ENCODE measurements around the gene TNRC6B. TPM values are rescaled to one million over a fixed set of nuclear protein-coding genes. Genes with fewer than 3 reads are reported as not detected.
A peak's percentile ranks its signal among the peaks of the same experiment; 100 is the strongest.
"Not testable (repeated sequence)": the region's sequence is repeated elsewhere in the genome, so short reads cannot be mapped to it uniquely, and the experiment has no call there.

The TNRC6B gene
- total RNA-seq, 2 experiments from 2014 or later: 40.0 to 72.5 TPM

DNA sequence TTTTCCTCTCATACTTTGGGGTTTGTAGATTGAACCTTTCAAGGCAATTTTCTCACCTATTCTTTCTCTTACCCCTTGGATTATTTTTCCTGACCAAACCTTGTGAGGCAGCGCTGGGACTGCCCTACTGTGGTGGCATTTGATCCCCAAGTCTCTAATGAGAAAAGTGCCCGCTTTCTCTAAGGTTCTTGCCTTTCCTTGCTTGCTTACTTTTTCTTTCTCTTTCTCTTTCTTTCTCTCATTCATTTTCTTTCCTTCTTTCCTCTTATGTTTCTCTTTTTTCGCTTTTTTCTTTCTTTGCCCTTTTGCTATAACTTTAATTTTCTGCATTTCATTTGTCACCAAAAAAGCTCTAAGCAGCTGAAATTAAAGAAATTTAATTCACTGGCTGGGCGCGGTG lies 127.9 kb downstream of the TNRC6B start:
- no peak for DNase-seq
- no peak for ATAC-seq
- Mint-ChIP-seq H3K4me1 (peaks cover 28% of the 10 kb centered on the region), H3K36me3 (peaks cover 41% of the 10 kb centered on the region), H3K4me3 (no peak overlapping the region), H3K27me3 (no peaks in the 10 kb centered on the region), H3K9me3 (ENCODE audit: low read depth) (no peaks in the 10 kb centered on the region), H3K27ac (no peak overlapping the region)
- CTCF ChIA-PET: no interaction called here

DNA sequence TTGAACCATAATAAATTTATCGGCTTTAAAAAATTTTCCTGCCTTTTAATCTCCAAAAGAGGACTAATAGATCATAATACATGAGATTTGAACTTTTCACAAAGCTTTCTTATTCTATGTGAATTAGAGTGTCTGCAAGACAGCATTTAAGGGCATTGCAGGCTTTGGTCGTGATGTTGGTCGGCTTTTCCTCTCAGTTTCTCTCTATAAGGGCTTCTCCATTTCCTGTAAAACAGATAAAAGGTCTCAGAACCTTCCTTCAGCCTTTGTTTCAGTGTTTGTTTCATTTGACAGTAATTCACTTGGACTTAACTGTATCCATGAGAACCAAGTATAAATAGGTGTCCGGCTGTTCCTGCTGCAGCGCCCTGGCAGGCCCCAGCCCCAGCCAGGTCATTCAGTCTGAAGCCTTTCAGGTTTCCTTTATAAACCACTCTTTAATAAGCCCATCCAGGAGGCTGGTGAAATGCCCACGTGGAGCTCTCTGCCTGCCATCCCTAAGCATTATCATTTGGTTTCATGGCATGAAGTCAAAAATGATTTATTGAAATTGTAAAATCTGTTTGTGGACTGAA lies 131.4 kb downstream of the TNRC6B start:
- Mint-ChIP-seq H3K4me3 (no peak overlapping the region), H3K27ac (no peak overlapping the region), H3K9me3 (ENCODE audit: low read depth) (no peaks in the 10 kb centered on the region), H3K4me1 (peaks cover 14% of the 10 kb centered on the region), H3K36me3 (peaks cover 44% of the 10 kb centered on the region), H3K27me3 (no peaks in the 10 kb centered on the region)
- ATAC-seq: no peak
- CTCF ChIA-PET: interaction anchor here (1.0 to 1.7 kb wide), 3 partner anchors 14 to 41 kb away, joined by 3 read pairs; no protein-coding TSS in a partner anchor
- DNase-seq: no peak

DNA sequence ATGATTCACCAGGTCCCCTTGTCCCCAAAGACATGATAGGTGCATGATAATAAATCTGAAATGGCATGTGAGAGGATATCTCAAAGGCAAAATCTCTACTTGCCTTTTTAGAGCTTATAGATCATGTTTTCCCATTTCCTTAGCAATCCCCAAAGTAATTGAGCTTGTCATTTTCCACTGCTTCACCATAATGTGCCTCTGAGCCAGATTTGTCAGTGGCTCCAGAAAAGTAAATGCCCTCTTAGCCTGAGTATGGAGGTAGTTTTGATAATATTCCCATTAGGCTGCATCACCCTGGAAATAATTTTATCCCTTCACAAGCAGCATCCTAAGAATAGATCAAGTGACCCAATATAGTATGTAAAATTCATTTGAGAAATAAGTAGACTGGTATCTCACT lies 131.9 kb downstream of the TNRC6B start:
- CTCF ChIA-PET: interaction anchor here (0.7 to 1.7 kb wide), 4 partner anchors 10 to 41 kb away, joined by 3 read pairs; no protein-coding TSS in a partner anchor
- Mint-ChIP-seq H3K4me3 (no peak overlapping the region), H3K27ac (no peak overlapping the region), H3K9me3 (ENCODE audit: low read depth) (no peaks in the 10 kb centered on the region), H3K36me3 (peaks cover 48% of the 10 kb centered on the region), H3K27me3 (no peaks in the 10 kb centered on the region), H3K4me1 (peaks cover 14% of the 10 kb centered on the region)
- DNase-seq: no peak
- ATAC-seq: no peak

DNA sequence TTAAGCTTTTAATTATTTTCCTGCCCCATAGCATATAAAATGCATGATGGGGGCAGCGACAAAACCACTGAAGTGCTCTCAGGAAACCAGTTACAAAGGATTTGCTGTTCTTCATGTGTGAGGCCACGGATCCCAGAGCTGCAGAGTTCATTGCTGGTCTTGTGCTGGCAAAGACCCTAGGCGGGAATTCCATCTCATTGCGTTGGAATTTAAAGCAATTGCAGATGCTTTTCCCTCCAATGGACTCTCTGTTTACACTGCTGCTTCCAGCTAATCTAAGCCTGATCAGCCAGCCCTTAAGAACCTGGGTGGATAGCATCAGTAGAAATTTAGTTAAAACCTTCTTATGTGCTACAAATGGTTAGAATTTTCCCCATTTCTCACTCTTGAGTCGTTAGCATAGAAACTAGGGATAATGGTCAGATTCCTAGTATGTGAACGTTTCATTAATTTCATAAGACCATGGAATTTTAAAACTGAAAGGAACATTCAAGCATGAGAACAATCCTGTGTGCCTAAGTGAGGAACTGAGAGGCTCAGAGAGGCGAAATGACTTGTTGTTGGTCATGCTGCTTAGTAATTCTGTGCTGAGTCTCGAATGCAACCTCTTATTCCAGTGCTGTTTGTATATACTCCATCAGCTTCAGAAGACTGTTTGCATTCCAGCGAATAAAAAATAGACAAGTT lies 132.5 kb downstream of the TNRC6B start:
- CTCF ChIA-PET: interaction anchor here (0.7 to 1.1 kb wide), 3 partner anchors 11 to 38 kb away, joined by 3 read pairs; no protein-coding TSS in a partner anchor
- H3K4me1 Mint-ChIP-seq: peaks cover 14% of the 10 kb centered on the region
- DNase-seq (no peak), ATAC-seq (no peak)
- peaks cover 49% of the 10 kb centered on the region for H3K36me3 Mint-ChIP-seq
- no peak overlapping the region for H3K27ac Mint-ChIP-seq
- no peaks in the 10 kb centered on the region for H3K27me3 Mint-ChIP-seq
- no peaks in the 10 kb centered on the region for H3K9me3 Mint-ChIP-seq (ENCODE audit: low read depth)
- H3K4me3 Mint-ChIP-seq: no peak overlapping the region

DNA sequence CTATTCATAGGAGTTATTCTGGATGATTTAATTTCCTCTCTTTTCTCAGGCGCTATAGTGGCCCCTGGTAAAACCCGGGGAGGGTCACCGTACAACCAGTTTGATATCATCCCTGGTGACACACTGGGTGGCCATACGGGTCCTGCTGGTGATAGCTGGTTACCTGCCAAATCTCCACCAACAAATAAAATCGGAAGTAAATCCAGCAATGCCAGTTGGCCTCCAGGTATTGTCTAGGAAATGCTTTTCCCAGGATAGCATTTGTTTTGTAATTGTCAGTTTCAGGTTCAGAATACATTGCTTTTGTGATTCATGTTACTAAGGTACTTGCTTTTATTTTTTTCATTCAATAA lies 133.0 kb downstream of the TNRC6B start:
- CTCF ChIA-PET: no interaction called here
- ATAC-seq: no peak
- Mint-ChIP-seq H3K27me3 (no peaks in the 10 kb centered on the region), H3K9me3 (ENCODE audit: low read depth) (no peaks in the 10 kb centered on the region), H3K4me1 (peaks cover 14% of the 10 kb centered on the region), H3K4me3 (no peak overlapping the region), H3K27ac (no peak overlapping the region), H3K36me3 (peaks cover 51% of the 10 kb centered on the region)
- no peak for DNase-seq

DNA sequence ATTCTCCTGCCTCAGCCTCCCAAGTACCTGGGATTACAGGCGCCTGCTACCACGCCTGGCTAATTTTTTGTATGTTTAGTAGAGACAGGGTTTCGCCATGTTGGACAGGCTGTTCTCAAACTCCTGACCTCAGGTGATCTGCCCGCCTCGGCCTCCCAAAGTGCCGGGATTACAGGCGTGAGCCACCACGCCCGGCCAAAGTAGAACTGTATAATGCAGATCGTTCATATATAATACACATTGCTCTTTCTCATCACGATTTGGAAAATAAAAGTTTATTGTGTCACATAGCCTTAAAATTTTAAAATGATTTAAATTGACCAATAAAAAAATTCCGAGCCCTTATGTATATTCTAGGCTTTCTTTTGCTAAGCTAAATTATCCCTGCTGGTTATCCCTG lies 133.9 kb downstream of the TNRC6B start:
- H3K27ac Mint-ChIP-seq; DNase-seq; H3K27me3 Mint-ChIP-seq; CTCF ChIA-PET; ATAC-seq; H3K4me3 Mint-ChIP-seq; H3K9me3 Mint-ChIP-seq (ENCODE audit: low read depth): not testable (repeated sequence)
- Mint-ChIP-seq H3K4me1 (peaks cover 15% of the 10 kb centered on the region), H3K36me3 (peaks cover 56% of the 10 kb centered on the region)

DNA sequence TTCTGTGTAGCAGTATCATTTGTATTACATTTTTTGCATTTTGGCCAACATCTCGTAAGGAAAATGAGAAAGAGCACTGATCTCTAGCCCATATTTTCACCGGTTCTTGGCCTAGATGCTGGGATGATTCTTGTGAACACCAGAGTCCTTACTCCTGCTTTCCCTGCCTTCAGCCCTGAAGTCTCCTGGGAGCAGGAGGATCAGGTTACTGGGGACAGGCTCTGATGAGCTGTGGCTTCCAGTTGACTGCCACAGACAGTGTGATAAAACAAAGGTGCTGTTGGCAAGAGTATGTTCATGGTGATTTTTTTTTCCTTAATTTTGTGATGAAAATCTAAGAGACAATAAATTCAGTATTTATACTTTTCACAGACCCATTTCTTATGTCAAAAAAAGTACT lies 134.3 kb downstream of the TNRC6B start:
- H3K27ac Mint-ChIP-seq: no peak overlapping the region
- no peaks in the 10 kb centered on the region for H3K27me3 Mint-ChIP-seq
- H3K4me3 Mint-ChIP-seq: no peak overlapping the region
- no peak for DNase-seq
- H3K4me1 Mint-ChIP-seq: peaks cover 17% of the 10 kb centered on the region
- no peak for ATAC-seq
- H3K36me3 Mint-ChIP-seq: peaks cover 60% of the 10 kb centered on the region
- H3K9me3 Mint-ChIP-seq (ENCODE audit: low read depth): no peaks in the 10 kb centered on the region
- CTCF ChIA-PET: no interaction called here

DNA sequence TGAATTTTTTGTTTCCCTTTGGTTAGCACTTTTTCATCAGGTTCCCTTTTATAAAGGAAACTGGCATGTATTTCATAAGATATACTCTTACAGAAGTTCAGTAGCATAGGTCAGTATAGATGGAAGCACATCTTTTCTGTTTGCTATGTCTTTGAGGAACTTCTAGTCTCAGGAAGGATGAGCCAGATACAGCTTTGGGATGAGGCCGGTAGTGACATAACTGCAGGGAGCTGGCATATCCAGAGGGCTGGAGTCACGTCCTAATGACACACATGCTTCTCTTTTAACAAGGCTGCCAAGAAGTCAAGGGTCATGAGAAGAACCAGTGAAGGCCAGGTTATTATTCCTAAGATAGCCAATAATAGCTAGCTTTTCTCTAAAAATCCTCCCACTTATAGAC lies 135.3 kb downstream of the TNRC6B start:
- Mint-ChIP-seq H3K4me3 (no peak overlapping the region), H3K27me3 (no peaks in the 10 kb centered on the region), H3K36me3 (peaks cover 63% of the 10 kb centered on the region), H3K9me3 (ENCODE audit: low read depth) (no peaks in the 10 kb centered on the region), H3K27ac (no peak overlapping the region), H3K4me1 (peaks cover 14% of the 10 kb centered on the region)
- ATAC-seq (no peak), DNase-seq (no peak)
- CTCF ChIA-PET: no interaction called here

DNA sequence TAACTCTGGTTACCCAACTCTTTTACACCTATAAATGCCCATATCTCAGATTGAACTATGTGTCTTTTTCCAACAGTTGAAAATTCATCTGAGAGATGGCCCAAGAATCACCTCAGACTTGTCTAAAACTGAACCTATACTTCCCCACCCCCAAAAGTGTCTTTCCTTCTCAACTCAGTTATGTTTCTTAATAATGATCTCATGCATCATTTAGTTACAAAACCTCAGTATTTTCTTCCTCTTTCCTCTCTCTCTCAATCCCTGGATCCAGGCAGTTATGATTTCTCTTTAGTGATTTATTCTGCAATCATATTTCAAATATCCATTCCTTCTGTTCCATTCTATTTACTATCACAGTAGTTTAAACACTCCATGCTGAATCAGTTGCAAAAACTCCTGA lies 136.3 kb downstream of the TNRC6B start:
- no peaks in the 10 kb centered on the region for H3K27me3 Mint-ChIP-seq
- peaks cover 5% of the 10 kb centered on the region for H3K4me1 Mint-ChIP-seq
- H3K9me3 Mint-ChIP-seq (ENCODE audit: low read depth): no peaks in the 10 kb centered on the region
- H3K27ac Mint-ChIP-seq: no peak overlapping the region
- CTCF ChIA-PET: no interaction called here
- peaks cover 58% of the 10 kb centered on the region for H3K36me3 Mint-ChIP-seq
- ATAC-seq: no peak
- H3K4me3 Mint-ChIP-seq: no peak overlapping the region
- no peak for DNase-seq

DNA sequence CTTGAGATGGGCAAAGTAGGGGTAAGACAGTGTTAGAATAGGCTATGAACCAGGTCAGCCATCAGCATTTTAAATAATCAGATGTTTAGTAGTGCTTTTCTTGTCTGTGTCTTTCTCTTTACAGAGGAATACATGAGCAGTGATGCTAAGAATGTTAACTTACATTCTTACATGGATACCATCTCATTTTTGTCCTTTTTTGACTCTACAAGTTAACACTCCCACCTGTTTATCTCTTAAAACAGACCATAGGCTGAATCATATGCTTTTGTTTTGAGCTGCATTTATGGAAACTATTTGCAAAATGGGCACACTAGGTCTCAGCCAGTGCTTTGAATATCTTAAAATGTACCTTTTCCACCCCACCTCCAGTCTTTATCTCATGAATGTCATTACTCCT lies 143.0 kb downstream of the TNRC6B start:
- H3K4me3 Mint-ChIP-seq: no peak overlapping the region
- no peaks in the 10 kb centered on the region for H3K27me3 Mint-ChIP-seq
- peaks cover 40% of the 10 kb centered on the region for H3K4me1 Mint-ChIP-seq
- ATAC-seq (no peak), DNase-seq (no peak)
- H3K36me3 Mint-ChIP-seq: peaks cover 62% of the 10 kb centered on the region
- CTCF ChIA-PET: no interaction called here
- no peaks in the 10 kb centered on the region for H3K9me3 Mint-ChIP-seq (ENCODE audit: low read depth)
- H3K27ac Mint-ChIP-seq: peak overlapping the region; percentile 37

DNA sequence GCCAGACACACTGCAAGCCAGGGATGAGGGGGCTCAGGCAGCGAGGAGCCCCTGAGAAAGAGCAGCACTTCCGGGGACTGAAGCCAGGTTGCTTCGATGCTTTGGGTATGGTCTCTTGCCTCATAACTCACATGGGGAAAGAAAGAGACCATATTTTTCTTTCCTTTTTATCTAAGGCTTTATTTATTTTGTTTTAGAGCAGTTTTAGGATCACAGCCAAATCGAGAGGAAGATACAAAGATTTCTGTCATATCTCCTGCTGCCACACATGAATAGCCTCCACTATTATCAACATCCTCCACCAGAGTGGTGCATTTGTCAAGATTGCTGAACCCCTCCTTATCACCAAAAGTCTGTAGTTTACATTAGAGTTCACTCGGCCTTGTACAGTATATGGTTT lies 144.3 kb downstream of the TNRC6B start:
- H3K27ac Mint-ChIP-seq: peak overlapping the region; percentile 58
- no peaks in the 10 kb centered on the region for H3K27me3 Mint-ChIP-seq
- no peaks in the 10 kb centered on the region for H3K9me3 Mint-ChIP-seq (ENCODE audit: low read depth)
- ATAC-seq: no peak
- CTCF ChIA-PET: interaction anchor here (1.0 to 2.7 kb wide), 2 partner anchors 13 to 25 kb away, joined by 5 to 19 read pairs; partner anchors contain the start of gene ADSL
- H3K4me3 Mint-ChIP-seq: no peak overlapping the region
- H3K36me3 Mint-ChIP-seq: peaks cover 56% of the 10 kb centered on the region
- peaks cover 42% of the 10 kb centered on the region for H3K4me1 Mint-ChIP-seq
- no peak for DNase-seq

DNA sequence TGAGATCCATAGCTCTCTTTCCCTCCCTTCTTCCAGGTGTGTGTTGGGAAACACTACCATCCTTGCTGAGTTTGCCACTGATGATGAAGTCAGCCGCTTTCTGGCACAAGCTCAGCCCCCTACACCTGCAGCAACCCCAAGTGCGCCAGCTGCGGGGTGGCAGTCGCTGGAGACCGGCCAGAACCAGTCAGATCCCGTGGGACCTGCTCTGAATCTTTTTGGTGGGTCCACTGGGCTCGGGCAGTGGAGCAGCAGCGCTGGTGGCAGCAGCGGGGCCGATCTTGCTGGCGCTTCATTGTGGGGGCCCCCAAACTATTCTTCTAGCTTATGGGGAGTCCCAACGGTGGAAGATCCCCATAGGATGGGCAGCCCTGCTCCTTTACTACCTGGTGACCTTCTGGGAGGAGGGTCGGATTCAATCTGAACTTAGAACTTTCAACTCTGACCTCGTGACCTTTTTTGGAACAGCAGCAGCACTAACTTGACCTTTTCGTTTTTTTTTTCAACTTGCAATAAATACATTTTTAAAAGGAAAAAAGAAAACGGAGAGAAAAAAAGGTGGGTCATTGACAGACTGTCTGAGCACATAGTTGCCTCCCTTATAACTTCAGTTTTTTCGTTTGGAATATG lies 145.2 kb downstream of the TNRC6B start:
- Mint-ChIP-seq H3K27ac (peak overlapping the region; percentile 61), H3K4me3 (no peak overlapping the region), H3K4me1 (peaks cover 50% of the 10 kb centered on the region), H3K27me3 (no peaks in the 10 kb centered on the region), H3K9me3 (ENCODE audit: low read depth) (no peaks in the 10 kb centered on the region), H3K36me3 (peaks cover 52% of the 10 kb centered on the region)
- ATAC-seq (no peak), DNase-seq (no peak)
- CTCF ChIA-PET: interaction anchor here (1.4 to 2.7 kb wide), 3 partner anchors 14 to 25 kb away, joined by 3 to 19 read pairs (median 4); partner anchors contain the start of gene ADSL

DNA sequence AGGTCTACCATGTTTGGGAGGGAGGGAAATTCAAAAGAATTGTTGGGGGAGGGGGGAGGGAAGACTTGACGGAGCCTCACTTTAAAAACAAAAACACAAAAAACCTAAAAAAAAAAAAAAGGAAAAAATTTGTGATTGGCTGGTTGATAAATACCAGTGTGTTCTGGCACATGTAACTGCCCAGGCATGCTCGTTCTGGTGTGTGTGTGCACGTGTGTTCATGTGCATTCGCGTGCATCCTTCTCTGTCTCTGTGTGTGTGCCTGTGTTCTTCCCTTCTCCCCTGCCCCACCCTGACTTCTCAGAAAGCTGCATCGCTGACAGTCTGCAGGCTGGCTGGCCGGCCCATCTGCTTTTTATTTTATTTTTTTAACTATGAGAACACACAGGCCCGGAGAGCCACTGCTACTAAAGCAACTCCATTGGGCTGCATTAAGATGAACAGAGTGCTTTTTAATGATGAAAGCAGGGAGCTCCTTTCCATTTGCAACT lies 146.0 kb downstream of the TNRC6B start:
- peaks cover 57% of the 10 kb centered on the region for H3K4me1 Mint-ChIP-seq
- peaks cover 47% of the 10 kb centered on the region for H3K36me3 Mint-ChIP-seq
- no peaks in the 10 kb centered on the region for H3K27me3 Mint-ChIP-seq
- CTCF ChIA-PET: interaction anchor here (0.7 to 2.7 kb wide), 5 partner anchors 14 to 33 kb away, joined by 3 to 19 read pairs (median 4); partner anchors contain the start of gene ADSL
- no peaks in the 10 kb centered on the region for H3K9me3 Mint-ChIP-seq (ENCODE audit: low read depth)
- ATAC-seq (peak; percentile 41), DNase-seq (peak; percentile 66)
- H3K4me3 Mint-ChIP-seq: peak overlapping the region; percentile 72
- H3K27ac Mint-ChIP-seq: peak overlapping the region; percentile 96

All from activated CD8-positive, alpha-beta memory T cell treated with anti-CD3 and anti-CD28 coated beads, Interleukin-2, amount 10 ng/mL, durations not matched to agents 7 days and 5 days (primary cell).